SH-SY5Y (cell line): Measurements from ENCODE around the gene PDE4B.

ENCODE experiments used
- GATA2 ChIP-seq: IDR thresholded peaks from 2 replicates; pipeline ENCODE4 v1.6.1; 2011; ENCODE audit warnings: mild to moderate bottlenecking, low read depth, low read length
- GATA3 ChIP-seq: IDR thresholded peaks from 2 replicates; pipeline ENCODE4 v1.6.1; 2011; ENCODE audit warnings: low read depth, mild to moderate bottlenecking, low read length, moderate library complexity

- TF ChIP-seq GATA2 (no peak), GATA3 (no peak)
Observed at GRCh38 chr1:66274634-66275033, 481.9 kb downstream of the PDE4B start.
